T-helper 1 cell treated with Interleukin-12 subunit alpha and Interleukin-12 subunit beta and Interleukin-4 antibody, amounts not matched to agents 30 μg/mL and 1 μg/mL, for 36 hours (primary cell): Measurements from ENCODE around the gene ELMO3.

Experiments used
- H3K27ac Mint-ChIP-seq: one replicate; pipeline ENCODE4 v1.8.0; 2021; ENCODE audit warnings: mild to moderate bottlenecking, mixed read lengths
- H3K27me3 Mint-ChIP-seq: one replicate; pipeline ENCODE4 v1.8.0; 2021; ENCODE audit warnings: low read depth, mixed read lengths
- H3K36me3 Mint-ChIP-seq: one replicate; pipeline ENCODE4 v1.8.0; 2021; ENCODE audit warnings: low read depth, mixed read lengths
- H3K4me1 Mint-ChIP-seq: one replicate; pipeline ENCODE4 v1.8.0; 2021; ENCODE audit warnings: low read depth, mixed read lengths
- H3K4me3 Mint-ChIP-seq: one replicate; pipeline ENCODE4 v1.8.0; 2021; ENCODE audit warnings: mild to moderate bottlenecking, moderate library complexity, mixed read lengths
- H3K9me3 Mint-ChIP-seq: one replicate; pipeline ENCODE4 v1.8.0; 2021; ENCODE audit warnings: mixed read lengths

ELMO3 gene

GRCh38 chr16:67248401-67249177 is 49.7 kb downstream of the ELMO3 start, which contains the start of gene SLC9A5:
Gene SLC9A5 (plus strand): TSS chr16:67248979. CDS start chr16:67249015, 36 bp downstream.
- Mint-ChIP-seq H3K27me3 (peaks cover 25% of the 10 kb centered on the region), H3K4me3 (peak within 1 kb of the TSS; percentile 87), H3K4me1 (peaks cover 38% of the 10 kb centered on the region), H3K27ac (peak within 1 kb of the TSS; percentile 86), H3K9me3 (no peaks in the 10 kb centered on the region), H3K36me3 (peaks cover 4% of the 10 kb centered on the region)

GRCh38 chr16:67249178-67250044 is 50.5 kb downstream of the ELMO3 start:
- Mint-ChIP-seq H3K36me3 (peaks cover 4% of the 10 kb centered on the region), H3K4me3 (peak overlapping the region; percentile 78), H3K9me3 (no peaks in the 10 kb centered on the region), H3K27me3 (peaks cover 25% of the 10 kb centered on the region), H3K27ac (peak overlapping the region; percentile 77), H3K4me1 (peaks cover 29% of the 10 kb centered on the region)

- Mint-ChIP-seq H3K27me3 (peaks cover 25% of the 10 kb centered on the region), H3K27ac (no peak overlapping the region), H3K4me3 (peak overlapping the region; percentile 78), H3K36me3 (peaks cover 2% of the 10 kb centered on the region), H3K4me1 (peaks cover 24% of the 10 kb centered on the region), H3K9me3 (no peaks in the 10 kb centered on the region)
Measured at GRCh38 chr16:67250045-67250327, 51.1 kb downstream of the ELMO3 start.

GRCh38 chr16:67252609-67253497 is 53.9 kb downstream of the ELMO3 start:
- Mint-ChIP-seq H3K4me1 (peaks cover 15% of the 10 kb centered on the region), H3K27ac (no peak overlapping the region), H3K36me3 (no peaks in the 10 kb centered on the region), H3K4me3 (no peak overlapping the region), H3K27me3 (peaks cover 20% of the 10 kb centered on the region), H3K9me3 (no peaks in the 10 kb centered on the region)
